ENCODE results near the gene UTP25. TPM values are rescaled to one million over a fixed set of nuclear protein-coding genes. Genes with fewer than 3 reads are reported as not detected.
"Not testable (repeated sequence)": the region's sequence is repeated elsewhere in the genome, so short reads cannot be mapped to it uniquely, and the experiment has no call there.

Gene UTP25
- total and polyA plus RNA-seq, 2 donors (not counting 3 experiments of a cell fraction or from before 2014, with no cell fraction given): 6.6 to 11.7 TPM

GRCh38 chr1:209900734-209901133, 73.0 kb downstream of the UTP25 start:
- ChIA-PET CTCF (interaction anchor here (0.8 to 2.0 kb wide), 5 partner anchors 10 to 77 kb away, joined by 3 to 6 read pairs (median 4); no protein-coding TSS in a partner anchor), POLR2A (interaction anchor here (0.6 kb wide), 1 partner anchor 171 kb away, joined by 3 read pairs; no protein-coding TSS in a partner anchor)
- H3K9ac ChIP-seq (replicated peaks; ENCODE audit: extremely low read depth, insufficient read depth, low read length): no peak overlapping the region
- no peak overlapping the region for H2AFZ ChIP-seq (ENCODE audit: low read depth, low read length)
- H3K36me3 ChIP-seq (ENCODE audit: control insufficient read depth in 2 of 2, extremely low read depth in 1 of 2, insufficient read depth in 2 of 2, low read length in 2 of 2): no peaks in the 10 kb centered on the region
- FAIRE-seq: no peak
- no peaks in the 10 kb centered on the region for H3K27me3 ChIP-seq (ENCODE audit: control insufficient read depth in 2 of 2, insufficient read depth in 2 of 2, low read length in 2 of 2)
- H3K27ac ChIP-seq (ENCODE audit: insufficient read depth, low read depth, low read length): no peak overlapping the region
- H3K4me2 ChIP-seq (ENCODE audit: insufficient read depth, low read length): no peak overlapping the region
- H3K79me2 ChIP-seq (ENCODE audit: control insufficient read depth, insufficient read depth, low read length): no peaks in the 10 kb centered on the region
- H3K9me3 ChIP-seq (replicated peaks; ENCODE audit: control insufficient read depth, insufficient read depth, low read length): no peaks in the 10 kb centered on the region
- dilution Hi-C loops (cut with MboI; ENCODE audit: extremely low pct_ligation_motif_present, low sequenced_read_pairs) (no loop called here), intact Hi-C loops (cut with micrococcal nuclease) (no loop called here)
- BruUV-seq (replicated peaks): no TSS peak
- peaks cover 11% of the 10 kb centered on the region for H3K4me1 ChIP-seq (ENCODE audit: control insufficient read depth, extremely low read depth, insufficient read depth, low read length)
- H3K9me1 ChIP-seq (replicated peaks; ENCODE audit: control insufficient read depth, extremely low read depth, insufficient read depth, low read length): no peaks in the 10 kb centered on the region
- no peak for TF ChIP-seq MYC (IDR thresholded peaks at IDR 0.05; ENCODE audit: low read depth, low read length)
- TF ChIP-seq FOS (IDR thresholded peaks at IDR 0.05; ENCODE audit: borderline replicate concordance, insufficient read depth, low read length): peak; percentile 59
- no peak overlapping the region for H3K4me3 ChIP-seq (replicated peaks in 1 of 3; ENCODE audit: insufficient read depth in 1 of 3, low read depth in 1 of 3, low read length in 3 of 3)
- DNase-seq (ENCODE audit: low read depth, low spot score): peak; percentile 16
- no peaks in the 10 kb centered on the region for H4K20me1 ChIP-seq (replicated peaks; ENCODE audit: control insufficient read depth, extremely low read depth, insufficient read depth, low read length)

- H3K9me1 ChIP-seq (replicated peaks; ENCODE audit: control insufficient read depth, extremely low read depth, insufficient read depth, low read length): no peaks in the 10 kb centered on the region
- DNase-seq (ENCODE audit: low read depth, low spot score): peak; percentile 1
- TF ChIP-seq FOS (IDR thresholded peaks at IDR 0.05; ENCODE audit: borderline replicate concordance, insufficient read depth, low read length) (no peak), POLR2AphosphoS5 (IDR thresholded peaks at IDR 0.05; ENCODE audit: insufficient read depth, low read depth, low read length) (no peak), MAX (IDR thresholded peaks at IDR 0.05; ENCODE audit: insufficient read depth, insufficient read length) (no peak), POLR2A (IDR thresholded peaks at IDR 0.05; ENCODE audit: low read depth, low read length) (no peak), JUN (IDR thresholded peaks at IDR 0.05; ENCODE audit: borderline replicate concordance, insufficient read depth, insufficient read length, low read depth) (no peak), EZH2 (IDR thresholded peaks at IDR 0.05; ENCODE audit: borderline replicate concordance, low read depth, low read length, severe bottlenecking) (no peak), GATA2 (IDR thresholded peaks at IDR 0.05; ENCODE audit: insufficient read depth, insufficient read length, low read depth, low read length) (no peak)
- dilution Hi-C loops (cut with MboI; ENCODE audit: extremely low pct_ligation_motif_present, low sequenced_read_pairs): no loop called here
- H3K4me1 ChIP-seq (ENCODE audit: control insufficient read depth, extremely low read depth, insufficient read depth, low read length): peaks cover 7% of the 10 kb centered on the region
- H3K27me3 ChIP-seq (ENCODE audit: control insufficient read depth in 2 of 2, insufficient read depth in 2 of 2, low read length in 2 of 2): no peaks in the 10 kb centered on the region
- no peak overlapping the region for H3K27ac ChIP-seq (ENCODE audit: insufficient read depth, low read depth, low read length)
- H2AFZ ChIP-seq (ENCODE audit: low read depth, low read length): no peak overlapping the region
- CTCF ChIA-PET: interaction anchor here (0.8 to 2.0 kb wide), 3 partner anchors 10 to 78 kb away, joined by 4 to 6 read pairs (median 4); no protein-coding TSS in a partner anchor
- POLR2A ChIA-PET: interaction anchor here (0.6 kb wide), 1 partner anchor 171 kb away, joined by 3 read pairs; no protein-coding TSS in a partner anchor
- no peak overlapping the region for H3K9ac ChIP-seq (replicated peaks; ENCODE audit: extremely low read depth, insufficient read depth, low read length)
- H3K9me3 ChIP-seq (replicated peaks; ENCODE audit: control insufficient read depth, insufficient read depth, low read length): no peaks in the 10 kb centered on the region
- no peak overlapping the region for H3K4me2 ChIP-seq (ENCODE audit: insufficient read depth, low read length)
- H3K4me3 ChIP-seq (replicated peaks in 1 of 3; ENCODE audit: insufficient read depth in 1 of 3, low read depth in 1 of 3, low read length in 3 of 3): no peak overlapping the region
- intact Hi-C loops (cut with micrococcal nuclease): no loop called here
- peak; percentile 18 for FAIRE-seq
- H3K79me2 ChIP-seq (ENCODE audit: control insufficient read depth, insufficient read depth, low read length): no peaks in the 10 kb centered on the region
- H3K36me3 ChIP-seq (ENCODE audit: control insufficient read depth in 2 of 2, extremely low read depth in 1 of 2, insufficient read depth in 2 of 2, low read length in 2 of 2): no peaks in the 10 kb centered on the region
- BruUV-seq (replicated peaks): no TSS peak
- no peaks in the 10 kb centered on the region for H4K20me1 ChIP-seq (replicated peaks; ENCODE audit: control insufficient read depth, extremely low read depth, insufficient read depth, low read length)
Observed at GRCh38 chr1:209901211-209901610, 73.4 kb downstream of the UTP25 start.

GRCh38 chr1:209904774-209905173, 77.0 kb downstream of the UTP25 start:
- FAIRE-seq; H4K20me1 ChIP-seq (replicated peaks; ENCODE audit: control insufficient read depth, extremely low read depth, insufficient read depth, low read length); H3K9ac ChIP-seq (replicated peaks; ENCODE audit: extremely low read depth, insufficient read depth, low read length); H3K4me1 ChIP-seq (ENCODE audit: control insufficient read depth, extremely low read depth, insufficient read depth, low read length); H3K4me3 ChIP-seq (replicated peaks in 1 of 3; ENCODE audit: insufficient read depth in 1 of 3, low read depth in 1 of 3, low read length in 3 of 3); POLR2A ChIA-PET; H3K27ac ChIP-seq (ENCODE audit: insufficient read depth, low read depth, low read length); intact Hi-C loops (cut with micrococcal nuclease); H3K36me3 ChIP-seq (ENCODE audit: control insufficient read depth in 2 of 2, extremely low read depth in 1 of 2, insufficient read depth in 2 of 2, low read length in 2 of 2); H3K4me2 ChIP-seq (ENCODE audit: insufficient read depth, low read length); H3K79me2 ChIP-seq (ENCODE audit: control insufficient read depth, insufficient read depth, low read length); DNase-seq (ENCODE audit: low read depth, low spot score); H3K27me3 ChIP-seq (ENCODE audit: control insufficient read depth in 2 of 2, insufficient read depth in 2 of 2, low read length in 2 of 2); dilution Hi-C loops (cut with MboI; ENCODE audit: extremely low pct_ligation_motif_present, low sequenced_read_pairs); BruUV-seq (replicated peaks); H3K9me1 ChIP-seq (replicated peaks; ENCODE audit: control insufficient read depth, extremely low read depth, insufficient read depth, low read length); H3K9me3 ChIP-seq (replicated peaks; ENCODE audit: control insufficient read depth, insufficient read depth, low read length); H2AFZ ChIP-seq (ENCODE audit: low read depth, low read length): not testable (repeated sequence)
- CTCF ChIA-PET: interaction anchor here (1.9 kb wide), 1 partner anchor 8 kb away, joined by 8 read pairs; no protein-coding TSS in a partner anchor

Data from endothelial cell of umbilical vein (primary cell).